ENCODE measurements around the gene MYO1B. TPM values are rescaled to one million over a fixed set of nuclear protein-coding genes. Genes with fewer than 3 reads are reported as not detected.

The MYO1B gene
- total RNA-seq, 2 donors from 2014 or later, result 6.3 to 9.3 TPM

- Mint-ChIP-seq H3K9me3 (no peaks in the 10 kb centered on the region), H3K4me1 (ENCODE audit: low read depth in 2 of 2) (peaks cover 14 to 17% of the 10 kb centered on the region in 2 donors), H3K4me3 (no peak overlapping the region), H3K36me3 (peaks cover 6% of the 10 kb centered on the region), H3K27me3 (peaks cover 27 to 34% of the 10 kb centered on the region in 2 donors), H3K27ac (no peak overlapping the region)
- DNase-seq (ENCODE audit: low spot score) (no peak), ATAC-seq (no peak)
These were observed 113.9 kb downstream of the MYO1B start for GRCh38 chr2:191359133-191359532.

DNA sequence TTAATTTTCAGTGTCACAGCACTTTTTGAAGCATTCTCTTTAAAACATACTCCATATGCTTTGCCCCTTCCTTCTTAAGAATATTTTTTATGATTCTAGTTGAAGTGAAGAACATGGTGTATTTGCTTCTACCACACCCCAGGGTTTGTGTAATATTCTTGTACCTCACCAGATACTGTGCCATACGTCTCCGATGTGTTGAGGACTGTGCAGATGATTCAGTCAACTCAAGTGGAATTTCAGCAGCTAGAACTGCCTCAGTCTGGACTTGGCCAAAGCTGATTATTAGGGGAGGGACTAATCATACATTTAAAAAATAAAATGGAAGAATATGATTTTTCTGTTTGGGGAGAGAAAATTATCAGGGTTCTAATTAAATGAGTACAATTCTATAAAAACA lies 115.7 kb downstream of the MYO1B start:
- ATAC-seq (no peak), DNase-seq (ENCODE audit: low spot score) (no peak)
- Mint-ChIP-seq H3K4me3 (no peak overlapping the region), H3K36me3 (no peaks in the 10 kb centered on the region), H3K27ac (no peak overlapping the region), H3K27me3 (peaks cover 38 to 47% of the 10 kb centered on the region in 2 donors), H3K9me3 (no peaks in the 10 kb centered on the region), H3K4me1 (ENCODE audit: low read depth in 2 of 2) (peaks cover 2 to 3% of the 10 kb centered on the region in 2 donors)

GRCh38 chr2:191362841-191363240 lies 117.6 kb downstream of the MYO1B start:
- ATAC-seq (no peak), DNase-seq (ENCODE audit: low spot score) (no peak)
- Mint-ChIP-seq H3K36me3 (no peaks in the 10 kb centered on the region), H3K9me3 (no peaks in the 10 kb centered on the region), H3K27me3 (peaks cover 44 to 63% of the 10 kb centered on the region in 2 donors), H3K27ac (no peak overlapping the region), H3K4me1 (ENCODE audit: low read depth in 2 of 2) (no peaks in the 10 kb centered on the region), H3K4me3 (no peak overlapping the region)

GRCh38 chr2:191363267-191363666 lies 118.1 kb downstream of the MYO1B start:
- Mint-ChIP-seq H3K27ac (no peak overlapping the region), H3K27me3 (peaks cover 43 to 60% of the 10 kb centered on the region in 2 donors), H3K4me1 (ENCODE audit: low read depth in 2 of 2) (no peaks in the 10 kb centered on the region), H3K36me3 (no peaks in the 10 kb centered on the region), H3K9me3 (no peaks in the 10 kb centered on the region), H3K4me3 (no peak overlapping the region)
- ATAC-seq, result no peak
- no peak for DNase-seq (ENCODE audit: low spot score)

DNA sequence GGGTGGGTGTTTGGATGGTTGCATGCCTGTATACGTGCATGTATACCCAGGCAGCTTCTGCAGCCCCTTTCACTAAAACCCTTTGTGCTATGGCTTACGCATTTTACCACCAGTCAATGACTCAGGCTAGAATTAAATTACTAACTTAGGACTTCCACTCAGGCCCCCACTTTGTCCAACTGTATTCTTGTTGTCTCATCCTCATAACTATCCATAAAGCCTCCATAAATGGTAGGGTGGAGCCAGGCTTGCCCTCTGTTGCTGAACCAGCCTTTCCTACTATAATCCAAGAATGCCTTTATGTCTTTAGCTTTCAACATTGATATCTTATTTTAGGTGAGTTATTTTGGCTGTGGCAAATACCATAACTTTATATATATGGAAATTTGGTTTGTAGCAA lies 119.9 kb downstream of the MYO1B start:
- DNase-seq (ENCODE audit: low spot score) (no peak), ATAC-seq (no peak)
- Mint-ChIP-seq H3K27me3 (peaks cover 38 to 45% of the 10 kb centered on the region in 2 donors), H3K4me3 (no peak overlapping the region), H3K9me3 (no peaks in the 10 kb centered on the region), H3K4me1 (ENCODE audit: low read depth in 2 of 2) (no peaks in the 10 kb centered on the region), H3K36me3 (no peaks in the 10 kb centered on the region), H3K27ac (no peak overlapping the region)

GRCh38 chr2:191366199-191366598 lies 121.0 kb downstream of the MYO1B start:
- ATAC-seq (no peak), DNase-seq (ENCODE audit: low spot score) (no peak)
- Mint-ChIP-seq H3K27me3 (peaks cover 38 to 45% of the 10 kb centered on the region in 2 donors), H3K27ac (no peak overlapping the region), H3K36me3 (no peaks in the 10 kb centered on the region), H3K4me3 (no peak overlapping the region), H3K9me3 (no peaks in the 10 kb centered on the region), H3K4me1 (ENCODE audit: low read depth in 2 of 2) (no peaks in the 10 kb centered on the region)

- ATAC-seq (no peak), DNase-seq (ENCODE audit: low spot score) (no peak)
- no peak overlapping the region for H3K27ac Mint-ChIP-seq
- no peaks in the 10 kb centered on the region for H3K36me3 Mint-ChIP-seq
- H3K9me3 Mint-ChIP-seq, result no peaks in the 10 kb centered on the region
- H3K27me3 Mint-ChIP-seq, result peaks cover 37 to 53% of the 10 kb centered on the region in 2 donors
- H3K4me3 Mint-ChIP-seq, result no peak overlapping the region
- H3K4me1 Mint-ChIP-seq (ENCODE audit: low read depth in 2 of 2), result no peaks in the 10 kb centered on the region
These were observed 123.8 kb downstream of the MYO1B start for GRCh38 chr2:191369034-191369433.

GRCh38 chr2:191374366-191374765 lies 129.2 kb downstream of the MYO1B start:
- Mint-ChIP-seq H3K4me3 (no peak overlapping the region), H3K27ac (no peak overlapping the region), H3K4me1 (ENCODE audit: low read depth in 2 of 2) (peaks cover 0 to 3% of the 10 kb centered on the region in 2 donors), H3K27me3 (peaks cover 31 to 54% of the 10 kb centered on the region in 2 donors), H3K9me3 (no peaks in the 10 kb centered on the region), H3K36me3 (no peaks in the 10 kb centered on the region)
- DNase-seq (ENCODE audit: low spot score) (no peak), ATAC-seq (no peak)

DNA sequence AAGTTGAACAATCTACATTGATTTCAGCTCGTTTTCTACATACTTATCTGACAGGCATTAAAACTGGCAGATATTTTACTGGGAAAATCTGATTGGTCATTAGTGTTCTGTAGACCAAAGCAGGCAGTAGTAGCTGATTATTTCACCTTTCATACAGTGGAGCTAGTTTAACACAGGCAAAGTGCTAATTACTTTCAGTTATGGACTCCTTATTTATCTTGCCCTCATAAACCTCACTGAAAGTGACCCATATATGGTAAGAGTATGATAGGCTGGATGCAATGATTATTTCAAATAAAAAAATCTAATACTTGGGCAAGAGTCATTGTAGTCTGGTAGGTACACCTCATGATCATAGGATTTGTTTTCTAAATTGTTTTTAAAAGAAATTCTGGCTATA lies 129.7 kb downstream of the MYO1B start:
- H3K9me3 Mint-ChIP-seq, result no peaks in the 10 kb centered on the region
- DNase-seq (ENCODE audit: low spot score) (no peak), ATAC-seq (no peak)
- H3K4me3 Mint-ChIP-seq, result no peak overlapping the region
- peaks cover 32 to 55% of the 10 kb centered on the region in 2 donors for H3K27me3 Mint-ChIP-seq
- H3K27ac Mint-ChIP-seq, result no peak overlapping the region
- H3K4me1 Mint-ChIP-seq (ENCODE audit: low read depth in 2 of 2), result peaks cover 0 to 3% of the 10 kb centered on the region in 2 donors
- H3K36me3 Mint-ChIP-seq, result no peaks in the 10 kb centered on the region

GRCh38 chr2:191376981-191377629 lies 131.9 kb downstream of the MYO1B start:
- Mint-ChIP-seq H3K36me3 (no peaks in the 10 kb centered on the region), H3K4me3 (no peak overlapping the region), H3K9me3 (no peaks in the 10 kb centered on the region), H3K27me3 (peaks cover 27 to 41% of the 10 kb centered on the region in 2 donors), H3K4me1 (ENCODE audit: low read depth in 2 of 2) (peaks cover 0 to 3% of the 10 kb centered on the region in 2 donors), H3K27ac (no peak overlapping the region)
- DNase-seq (ENCODE audit: low spot score), result no peak
- ATAC-seq, result no peak

DNA sequence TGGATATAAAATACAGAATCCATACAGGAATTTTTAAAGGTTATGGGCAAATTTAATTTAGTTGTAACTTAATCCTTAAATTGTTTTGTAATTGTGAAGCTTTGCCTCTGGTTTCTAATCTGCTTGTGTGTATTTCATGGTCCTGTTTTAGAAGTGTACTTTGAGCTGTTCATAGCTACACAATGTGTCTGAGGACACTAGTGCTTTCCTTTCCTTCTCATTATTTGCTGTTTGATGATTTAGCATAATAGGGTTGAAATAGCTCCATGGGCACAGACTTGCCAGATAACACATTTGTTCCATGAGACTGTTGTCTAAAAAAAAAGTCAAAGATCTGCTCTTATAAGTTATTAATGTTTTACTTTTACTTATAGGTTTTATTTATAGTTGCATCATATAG lies 134.2 kb downstream of the MYO1B start:
- Mint-ChIP-seq H3K36me3 (no peaks in the 10 kb centered on the region), H3K4me3 (no peak overlapping the region), H3K4me1 (ENCODE audit: low read depth in 2 of 2) (peaks cover 0 to 3% of the 10 kb centered on the region in 2 donors), H3K27me3 (peaks cover 25 to 33% of the 10 kb centered on the region in 2 donors), H3K9me3 (no peaks in the 10 kb centered on the region), H3K27ac (no peak overlapping the region)
- DNase-seq (ENCODE audit: low spot score) (no peak), ATAC-seq (no peak)

- no peaks in the 10 kb centered on the region for H3K4me1 Mint-ChIP-seq (ENCODE audit: low read depth in 2 of 2)
- H3K9me3 Mint-ChIP-seq, result no peaks in the 10 kb centered on the region
- H3K27me3 Mint-ChIP-seq, result peaks cover 20 to 24% of the 10 kb centered on the region in 2 donors
- DNase-seq (ENCODE audit: low spot score) (no peak), ATAC-seq (no peak)
- H3K36me3 Mint-ChIP-seq, result no peaks in the 10 kb centered on the region
- H3K4me3 Mint-ChIP-seq, result no peak overlapping the region
- H3K27ac Mint-ChIP-seq, result no peak overlapping the region
These were observed 137.6 kb downstream of the MYO1B start for GRCh38 chr2:191382801-191383200.

- Mint-ChIP-seq H3K4me1 (ENCODE audit: low read depth in 2 of 2) (no peaks in the 10 kb centered on the region), H3K4me3 (no peak overlapping the region), H3K27ac (no peak overlapping the region), H3K9me3 (no peaks in the 10 kb centered on the region), H3K36me3 (no peaks in the 10 kb centered on the region), H3K27me3 (peaks cover 13 to 17% of the 10 kb centered on the region in 2 donors)
- DNase-seq (ENCODE audit: low spot score), result no peak
- ATAC-seq, result no peak
These were observed 138.3 kb downstream of the MYO1B start for GRCh38 chr2:191383486-191383885.

GRCh38 chr2:191384829-191385228 lies 139.6 kb downstream of the MYO1B start:
- Mint-ChIP-seq H3K4me1 (ENCODE audit: low read depth in 2 of 2) (no peaks in the 10 kb centered on the region), H3K27me3 (peaks cover 7% of the 10 kb centered on the region in 2 donors), H3K9me3 (no peaks in the 10 kb centered on the region), H3K36me3 (no peaks in the 10 kb centered on the region), H3K4me3 (no peak overlapping the region), H3K27ac (no peak overlapping the region)
- ATAC-seq, result no peak
- no peak for DNase-seq (ENCODE audit: low spot score)

All from natural killer cell treated with Interleukin-12 subunit alpha and Interleukin-12 subunit beta and Interleukin-15 and Interleukin-18, amount 100 ng/mL, for 72 hours (primary cell).